ENCODE data around the gene SFTPA2.
"Not testable (repeated sequence)": the region's sequence is repeated elsewhere in the genome, so short reads cannot be mapped to it uniquely, and the experiment has no call there.

The SFTPA2 gene

DNA sequence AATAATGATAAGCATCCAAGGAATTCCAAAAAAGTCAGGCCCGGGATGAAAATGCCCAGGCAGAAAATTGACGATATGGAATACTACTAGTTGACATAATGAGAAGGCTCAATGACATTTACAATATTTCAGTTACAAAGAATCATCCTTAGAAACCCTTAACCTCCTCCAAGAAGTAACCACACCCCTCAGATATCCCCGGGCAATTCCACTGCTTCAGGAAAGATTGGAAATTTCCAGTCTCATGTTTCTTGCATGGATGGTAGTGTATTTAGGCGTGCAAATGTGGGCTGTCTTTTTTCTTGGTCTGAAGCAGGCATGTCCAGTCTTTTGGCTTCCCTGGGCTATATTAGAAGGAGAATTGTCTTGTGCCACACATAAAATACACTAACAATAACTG lies 42.6 kb downstream of the SFTPA2 start:
- H3K9me3 ChIP-seq (ENCODE audit: control insufficient read depth in 1 of 2, low read length in 2 of 2); H3K36me3 ChIP-seq (ENCODE audit: control insufficient read depth in 1 of 2, insufficient read depth in 2 of 2, low read length in 2 of 2); H3K27me3 ChIP-seq (ENCODE audit: control insufficient read depth in 1 of 2, insufficient read depth in 2 of 2, low read length in 2 of 2); H3K4me3 ChIP-seq (ENCODE audit: low read depth in 1 of 2, low read length in 2 of 2); H3K4me1 ChIP-seq (ENCODE audit: control insufficient read depth in 1 of 2, insufficient read depth in 2 of 2, low read length in 2 of 2); H3K27ac ChIP-seq (ENCODE audit: low read depth, low read length); H3K9ac ChIP-seq (ENCODE audit: low read depth in 1 of 2, low read length in 2 of 2): not testable (repeated sequence)

DNA sequence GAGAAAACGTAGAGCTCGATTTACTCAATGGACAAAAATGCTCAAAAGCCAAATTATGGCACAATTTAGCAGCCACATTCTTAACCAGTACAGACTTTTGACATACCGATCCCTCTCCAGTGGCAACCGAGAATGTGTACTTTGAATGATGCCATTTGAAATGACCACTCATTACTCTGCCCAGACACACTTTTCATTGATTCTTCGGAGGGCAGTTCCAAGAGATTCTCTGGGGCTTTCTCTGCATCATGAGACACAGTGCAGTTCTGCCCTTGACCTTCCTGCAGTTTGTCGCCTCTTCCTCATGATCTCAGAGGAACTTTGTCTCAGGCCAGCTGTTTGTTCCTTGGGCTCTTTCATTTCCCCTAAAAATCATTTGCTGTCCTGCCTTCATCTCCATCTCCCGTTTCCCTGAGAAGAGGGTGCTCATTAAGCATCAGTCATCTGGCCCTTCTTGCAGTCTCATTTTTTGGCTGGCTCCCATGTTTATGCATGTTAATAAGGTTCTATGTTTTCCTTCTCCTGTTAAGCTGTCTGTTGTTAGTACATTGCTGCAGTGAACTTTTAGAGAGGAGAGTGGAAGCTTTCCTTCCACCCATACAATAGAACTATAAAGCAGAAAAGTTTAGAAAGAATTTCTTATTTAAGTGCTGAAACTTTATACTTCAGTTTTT lies 43.5 kb downstream of the SFTPA2 start:
- H3K9me3 ChIP-seq (ENCODE audit: control insufficient read depth in 1 of 2, low read length in 2 of 2); H3K36me3 ChIP-seq (ENCODE audit: control insufficient read depth in 1 of 2, insufficient read depth in 2 of 2, low read length in 2 of 2); H3K4me3 ChIP-seq (ENCODE audit: low read depth in 1 of 2, low read length in 2 of 2); H3K9ac ChIP-seq (ENCODE audit: low read depth in 1 of 2, low read length in 2 of 2); H3K27me3 ChIP-seq (ENCODE audit: control insufficient read depth in 1 of 2, insufficient read depth in 2 of 2, low read length in 2 of 2); H3K4me1 ChIP-seq (ENCODE audit: control insufficient read depth in 1 of 2, insufficient read depth in 2 of 2, low read length in 2 of 2); H3K27ac ChIP-seq (ENCODE audit: low read depth, low read length): not testable (repeated sequence)

DNA sequence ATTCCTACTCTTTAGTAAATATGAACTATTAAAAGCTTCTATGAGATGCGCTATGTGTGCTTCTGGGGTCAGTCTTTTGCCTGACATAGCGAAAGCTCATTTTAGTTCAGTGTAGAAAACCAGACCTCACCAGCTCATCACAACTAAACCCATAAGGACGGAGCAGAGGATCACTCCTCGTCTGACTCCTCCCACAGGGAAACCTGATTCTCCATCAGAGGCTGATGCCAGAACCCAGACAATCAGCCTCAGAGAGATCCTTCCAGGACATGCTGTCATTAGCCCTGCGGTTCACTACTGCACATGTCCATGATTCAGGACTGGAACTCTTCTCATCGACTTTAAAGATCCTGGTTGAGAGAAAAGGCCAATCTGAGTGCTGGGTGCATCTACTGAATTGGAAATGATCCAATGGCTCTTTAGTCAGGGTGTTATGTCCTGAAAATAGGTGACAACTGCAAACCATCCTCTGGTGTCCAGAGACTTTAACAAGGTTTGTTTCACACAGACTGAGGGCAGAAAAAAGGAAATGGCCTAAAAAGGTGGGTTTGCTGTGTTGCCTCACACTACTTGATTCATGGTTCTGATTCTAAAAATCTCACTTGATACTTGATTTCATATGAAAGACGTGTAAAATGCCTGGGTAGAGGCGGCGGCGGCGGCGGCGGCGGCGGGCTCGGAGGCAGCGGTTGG lies 48.2 kb downstream of the SFTPA2 start, which contains the start of gene EIF5AL1:
TSS of gene EIF5AL1 (plus strand) at position 643 of the 693 bp plus-strand sequence. CDS start 117 bp downstream, outside the sequence.
- not testable (repeated sequence) for H3K27ac ChIP-seq (ENCODE audit: low read depth, low read length); H3K9me3 ChIP-seq (ENCODE audit: control insufficient read depth in 1 of 2, low read length in 2 of 2); H3K9ac ChIP-seq (ENCODE audit: low read depth in 1 of 2, low read length in 2 of 2); H3K27me3 ChIP-seq (ENCODE audit: control insufficient read depth in 1 of 2, insufficient read depth in 2 of 2, low read length in 2 of 2); H3K4me3 ChIP-seq (ENCODE audit: low read depth in 1 of 2, low read length in 2 of 2); H3K36me3 ChIP-seq (ENCODE audit: control insufficient read depth in 1 of 2, insufficient read depth in 2 of 2, low read length in 2 of 2); H3K4me1 ChIP-seq (ENCODE audit: control insufficient read depth in 1 of 2, insufficient read depth in 2 of 2, low read length in 2 of 2)

DNA sequence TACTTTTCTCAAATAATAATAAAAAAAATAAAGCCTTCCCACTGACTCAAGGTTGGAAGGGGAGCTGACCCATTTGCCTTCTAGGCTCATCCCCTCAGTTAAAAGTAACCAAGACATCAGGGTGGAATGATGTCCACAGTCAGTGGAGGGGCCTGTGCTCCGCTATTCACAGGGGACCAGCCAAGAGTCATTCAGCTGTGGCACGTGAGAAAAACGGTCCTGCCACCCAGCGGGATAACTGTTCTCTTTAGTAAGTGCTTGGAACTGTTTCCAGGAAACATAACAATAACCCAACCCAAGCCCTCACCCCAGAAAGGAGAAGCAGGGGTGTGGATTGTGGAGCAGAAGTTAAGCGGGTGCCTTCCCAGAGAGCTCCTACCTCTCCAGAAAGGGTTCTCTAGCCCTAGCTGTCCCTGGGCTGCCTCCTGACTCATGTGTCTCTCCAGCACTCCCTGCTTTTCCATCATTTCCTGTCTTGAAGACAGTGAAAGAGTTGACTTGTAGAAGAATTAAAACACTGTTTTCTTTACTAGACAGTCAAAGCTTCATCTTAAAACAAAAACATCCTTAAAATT lies 50.2 kb downstream of the SFTPA2 start:
- not testable (repeated sequence) for H3K27ac ChIP-seq (ENCODE audit: low read depth, low read length); H3K27me3 ChIP-seq (ENCODE audit: control insufficient read depth in 1 of 2, insufficient read depth in 2 of 2, low read length in 2 of 2); H3K4me3 ChIP-seq (ENCODE audit: low read depth in 1 of 2, low read length in 2 of 2); H3K36me3 ChIP-seq (ENCODE audit: control insufficient read depth in 1 of 2, insufficient read depth in 2 of 2, low read length in 2 of 2); H3K4me1 ChIP-seq (ENCODE audit: control insufficient read depth in 1 of 2, insufficient read depth in 2 of 2, low read length in 2 of 2); H3K9ac ChIP-seq (ENCODE audit: low read depth in 1 of 2, low read length in 2 of 2); H3K9me3 ChIP-seq (ENCODE audit: control insufficient read depth in 1 of 2, low read length in 2 of 2)

DNA sequence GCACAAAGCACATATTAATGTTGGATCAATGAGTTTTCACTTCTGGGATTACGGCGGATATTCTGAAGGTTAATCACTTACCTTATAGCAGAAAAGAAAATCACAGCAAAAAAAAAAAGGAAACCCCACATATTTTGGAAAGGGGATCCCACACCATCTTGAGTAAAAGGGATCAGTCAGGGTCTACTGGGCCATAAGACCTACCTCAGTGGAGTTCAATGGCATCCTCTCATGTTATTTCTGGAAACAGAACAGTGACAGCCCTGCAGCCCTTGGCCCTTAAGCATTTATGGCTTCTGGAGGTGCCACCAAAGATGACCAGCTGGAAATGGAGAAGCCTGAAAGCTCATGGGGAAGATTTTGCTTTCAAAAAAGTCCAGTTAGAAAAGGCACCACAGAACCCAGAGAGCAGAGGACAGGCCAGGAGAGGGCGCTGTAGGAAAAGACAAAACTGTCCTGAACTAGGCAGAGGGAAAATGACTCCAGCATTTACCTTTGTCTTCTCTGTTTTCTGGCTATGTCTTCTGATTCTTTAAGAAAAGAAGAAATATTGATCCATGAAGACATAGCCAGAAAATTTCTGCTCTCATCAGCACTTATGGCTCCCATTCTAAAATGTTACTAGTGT lies 50.8 kb downstream of the SFTPA2 start:
- H3K27me3 ChIP-seq (ENCODE audit: control insufficient read depth in 1 of 2, insufficient read depth in 2 of 2, low read length in 2 of 2); H3K4me3 ChIP-seq (ENCODE audit: low read depth in 1 of 2, low read length in 2 of 2); H3K36me3 ChIP-seq (ENCODE audit: control insufficient read depth in 1 of 2, insufficient read depth in 2 of 2, low read length in 2 of 2); H3K9me3 ChIP-seq (ENCODE audit: control insufficient read depth in 1 of 2, low read length in 2 of 2); H3K27ac ChIP-seq (ENCODE audit: low read depth, low read length); H3K9ac ChIP-seq (ENCODE audit: low read depth in 1 of 2, low read length in 2 of 2); H3K4me1 ChIP-seq (ENCODE audit: control insufficient read depth in 1 of 2, insufficient read depth in 2 of 2, low read length in 2 of 2): not testable (repeated sequence)

DNA sequence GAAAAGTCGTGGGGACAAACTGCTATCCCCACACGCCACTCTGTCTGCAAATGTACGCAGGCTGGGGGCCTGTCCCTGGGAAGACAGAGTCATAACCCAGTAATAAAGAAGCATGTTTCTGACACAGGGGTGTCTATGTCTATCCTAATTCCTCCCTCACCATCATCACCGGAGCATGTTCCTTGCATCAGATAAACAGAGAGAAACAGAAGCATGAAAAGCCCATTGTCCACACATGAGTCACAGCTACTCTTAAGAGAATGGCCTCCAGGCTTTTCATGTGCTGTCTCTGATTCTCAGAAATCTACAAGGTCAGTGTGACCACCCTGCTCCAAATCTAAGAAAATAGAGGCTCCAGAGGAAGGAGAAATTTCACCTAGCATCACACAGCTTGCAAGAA lies 52.0 kb downstream of the SFTPA2 start:
- H3K4me1 ChIP-seq (ENCODE audit: control insufficient read depth in 1 of 2, insufficient read depth in 2 of 2, low read length in 2 of 2); H3K4me3 ChIP-seq (ENCODE audit: low read depth in 1 of 2, low read length in 2 of 2); H3K36me3 ChIP-seq (ENCODE audit: control insufficient read depth in 1 of 2, insufficient read depth in 2 of 2, low read length in 2 of 2); H3K27me3 ChIP-seq (ENCODE audit: control insufficient read depth in 1 of 2, insufficient read depth in 2 of 2, low read length in 2 of 2); H3K27ac ChIP-seq (ENCODE audit: low read depth, low read length); H3K9me3 ChIP-seq (ENCODE audit: control insufficient read depth in 1 of 2, low read length in 2 of 2); H3K9ac ChIP-seq (ENCODE audit: low read depth in 1 of 2, low read length in 2 of 2): not testable (repeated sequence)

DNA sequence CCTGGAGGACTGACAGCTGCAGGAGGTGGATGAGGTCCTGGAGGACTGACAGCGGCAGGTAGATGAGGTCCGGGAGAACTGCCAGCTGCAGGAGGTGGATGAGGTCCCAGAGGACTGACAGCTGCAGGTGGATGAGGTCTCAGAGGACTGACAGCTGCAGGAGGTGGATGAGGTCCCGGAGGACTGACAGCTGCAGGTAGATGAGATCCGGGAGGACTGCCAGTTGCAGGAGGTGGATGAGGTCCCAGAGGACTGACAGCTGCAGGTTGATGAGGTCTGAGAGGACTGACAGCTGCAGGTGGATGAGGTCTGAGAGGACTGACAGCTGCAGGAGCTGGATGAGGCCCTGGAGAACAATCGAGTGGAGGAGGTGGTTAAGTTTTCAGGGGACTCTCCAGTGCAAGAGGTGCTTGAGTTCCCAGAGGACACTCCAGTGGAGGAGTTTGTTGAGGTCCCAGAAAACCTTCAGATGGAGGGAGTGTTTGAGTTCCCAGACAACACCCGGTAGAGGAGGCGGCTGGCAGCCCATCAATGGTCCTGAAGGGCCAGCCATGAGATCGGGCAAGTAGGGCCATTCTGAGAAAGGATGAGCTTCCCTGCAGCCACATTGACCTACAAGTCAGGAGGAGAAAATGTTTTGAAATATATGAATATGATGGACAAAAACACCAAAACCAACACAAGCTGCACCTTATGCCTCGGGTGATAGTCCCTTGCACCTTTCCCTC lies 52.6 kb downstream of the SFTPA2 start:
- H3K4me1 ChIP-seq (ENCODE audit: control insufficient read depth in 1 of 2, insufficient read depth in 2 of 2, low read length in 2 of 2) = no peaks in the 10 kb centered on the region
- no peaks in the 10 kb centered on the region for H3K9me3 ChIP-seq (ENCODE audit: control insufficient read depth in 1 of 2, low read length in 2 of 2)
- no peak overlapping the region for H3K27ac ChIP-seq (ENCODE audit: low read depth, low read length)
- peaks cover 0 to 5% of the 10 kb centered on the region in 2 donors for H3K27me3 ChIP-seq (ENCODE audit: control insufficient read depth in 1 of 2, insufficient read depth in 2 of 2, low read length in 2 of 2)
- no peak overlapping the region for H3K4me3 ChIP-seq (ENCODE audit: low read depth in 1 of 2, low read length in 2 of 2)
- H3K36me3 ChIP-seq (ENCODE audit: control insufficient read depth in 1 of 2, insufficient read depth in 2 of 2, low read length in 2 of 2) = no peaks in the 10 kb centered on the region
- no peak overlapping the region for H3K9ac ChIP-seq (ENCODE audit: low read depth in 1 of 2, low read length in 2 of 2)

Data from duodenal mucosa (tissue), 2 donors.